ENCODE data around the gene GRIN1.

The GRIN1 gene

GRCh38 chr9:137189297-137190295 lies 50.6 kb downstream of the GRIN1 start:
- no peak for TF ChIP-seq CTCF (IDR thresholded peaks at IDR 0.05)
- intact Hi-C loops (cut with DNase I; ENCODE audit: low total_unique reads): loop anchor here (5.0 kb wide), 1 partner anchor 33 kb away; the partner anchor contains the start of gene RNF208
- DNase-seq: no peak
- no peaks in the 10 kb centered on the region for H3K9me3 ChIP-seq
- peak overlapping the region; percentile 84 to 90 for H3K27ac ChIP-seq
- no peaks in the 10 kb centered on the region for H3K27me3 ChIP-seq
- H3K4me3 ChIP-seq: peak overlapping the region; percentile 86 to 91
- peaks cover 16 to 61% (median 40%) of the 10 kb centered on the region in 4 donors for H3K4me1 ChIP-seq
- peaks cover 20 to 52% (median 40%) of the 10 kb centered on the region in 3 donors for H3K36me3 ChIP-seq

- Histone ChIP-seq H3K4me1 (peaks cover 16 to 63% (median 39%) of the 10 kb centered on the region in 4 donors), H3K27ac (peak overlapping the region in 1 of 2 donors; percentile 84), H3K9me3 (no peaks in the 10 kb centered on the region), H3K36me3 (peaks cover 12 to 44% (median 32%) of the 10 kb centered on the region in 3 donors), H3K4me3 (no peak overlapping the region), H3K27me3 (no peaks in the 10 kb centered on the region)
- intact Hi-C loops (cut with DNase I; ENCODE audit: low total_unique reads): no loop called here
- no peak for DNase-seq
- no peak for TF ChIP-seq CTCF (IDR thresholded peaks at IDR 0.05)
These were observed 51.4 kb downstream of the GRIN1 start for GRCh38 chr9:137190315-137190856.

GRCh38 chr9:137191245-137191644 lies 52.3 kb downstream of the GRIN1 start:
- no peaks in the 10 kb centered on the region for H3K27me3 ChIP-seq
- no peaks in the 10 kb centered on the region for H3K9me3 ChIP-seq
- H3K36me3 ChIP-seq: peaks cover 6 to 36% (median 23%) of the 10 kb centered on the region in 3 donors
- intact Hi-C loops (cut with DNase I; ENCODE audit: low total_unique reads): no loop called here
- TF ChIP-seq CTCF (IDR thresholded peaks at IDR 0.05): no peak
- peaks cover 16 to 63% (median 34%) of the 10 kb centered on the region in 4 donors for H3K4me1 ChIP-seq
- DNase-seq: no peak
- H3K27ac ChIP-seq: no peak overlapping the region
- no peak overlapping the region for H3K4me3 ChIP-seq

GRCh38 chr9:137191691-137192447 lies 52.9 kb downstream of the GRIN1 start:
- Histone ChIP-seq H3K27me3 (no peaks in the 10 kb centered on the region), H3K4me1 (peaks cover 16 to 57% (median 28%) of the 10 kb centered on the region in 4 donors), H3K36me3 (peaks cover 6 to 29% (median 21%) of the 10 kb centered on the region in 3 donors), H3K27ac (no peak overlapping the region), H3K9me3 (no peaks in the 10 kb centered on the region), H3K4me3 (no peak overlapping the region)
- no peak for TF ChIP-seq CTCF (IDR thresholded peaks at IDR 0.05)
- intact Hi-C loops (cut with DNase I; ENCODE audit: low total_unique reads): no loop called here
- no peak for DNase-seq

- intact Hi-C loops (cut with DNase I; ENCODE audit: low total_unique reads): no loop called here
- Histone ChIP-seq H3K9me3 (no peaks in the 10 kb centered on the region), H3K27me3 (no peaks in the 10 kb centered on the region), H3K36me3 (peaks cover 6 to 29% (median 21%) of the 10 kb centered on the region in 3 donors), H3K4me3 (no peak overlapping the region), H3K4me1 (peaks cover 12 to 56% (median 24%) of the 10 kb centered on the region in 4 donors), H3K27ac (no peak overlapping the region)
- no peak for TF ChIP-seq CTCF (IDR thresholded peaks at IDR 0.05)
- DNase-seq: no peak
These were observed 53.5 kb downstream of the GRIN1 start for GRCh38 chr9:137192448-137192780.

All from tibial artery (tissue), 4 donors.